HepG2 (cell line): ENCODE measurements around the gene CLEC16A. TPM values are rescaled to one million over a fixed set of nuclear protein-coding genes. Genes with fewer than 3 reads are reported as not detected.

Experiments used
- DR1 ChIP-seq: sonication (generic); formaldehyde crosslinking; IDR thresholded peaks from 2 replicates; pipeline ENCODE4 v1.8.0; 2021; ENCODE audit warnings: mild to moderate bottlenecking, missing genetic modification reagents, inconsistent platforms
- JUND ChIP-seq: sonication (generic); formaldehyde crosslinking; IDR thresholded peaks from 2 replicates; pipeline ENCODE4 v1.8.0; 2022; ENCODE audit warnings: mild to moderate bottlenecking, missing genetic modification reagents
- MLLT10 ChIP-seq: sonication (generic); formaldehyde crosslinking; IDR thresholded peaks from 2 replicates; pipeline ENCODE4 v1.4.0; 2020; ENCODE audit warnings: missing genetic modification reagents
- NONO ChIP-seq, 2 experiments: fragments of 450-650 bp in 1 of 2; sonication (generic) in 1 of 2; formaldehyde crosslinking in 1 of 2; IDR thresholded peaks in 1 of 2; conservative IDR thresholded peaks in 1 of 2; 2 replicates each; pipeline versions ENCODE4 v1.6.1 to v1.8.0; 2017 to 2022; ENCODE audit warnings: mild to moderate bottlenecking in 1 of 2, missing genetic modification reagents in 1 of 2, moderate library complexity in 1 of 2
- POLR2AphosphoS2 ChIP-seq: IDR thresholded peaks from 2 replicates; pipeline ENCODE4 v1.6.1; 2011; ENCODE audit warnings: low read depth, low read length, improper control_type of control experiment
- PRMT3 ChIP-seq: sonication (generic); formaldehyde crosslinking; IDR thresholded peaks from 2 replicates; pipeline ENCODE4 v1.8.1; 2022; ENCODE audit warnings: low read depth, mild to moderate bottlenecking, moderate library complexity, missing genetic modification reagents, borderline replicate concordance
- SAFB2 ChIP-seq: sonication (generic); formaldehyde crosslinking; IDR thresholded peaks from 2 replicates; pipeline ENCODE4 v1.5.1; 2020; ENCODE audit warnings: missing genetic modification reagents, low read depth, mild to moderate bottlenecking, borderline replicate concordance
- ZNF274 ChIP-seq: sonication (generic); formaldehyde crosslinking; IDR thresholded peaks from 2 replicates; pipeline ENCODE4 v1.5.1; 2020; ENCODE audit warnings: mild to moderate bottlenecking, missing genetic modification reagents
- ZNF281 ChIP-seq: sonication (generic); formaldehyde crosslinking; IDR thresholded peaks from 2 replicates; pipeline ENCODE4 v1.4.0; 2020; ENCODE audit warnings: missing genetic modification reagents, borderline replicate concordance
- ZNF75D ChIP-seq: sonication (generic); formaldehyde crosslinking; IDR thresholded peaks from 2 replicates; pipeline ENCODE4 v1.8.1; 2023; ENCODE audit warnings: missing genetic modification reagents, mild to moderate bottlenecking, borderline replicate concordance
- polyA plus RNA-seq, 8 experiments: library from polyadenylated mRNA; depleted of rRNA in 3 of 8; stranded (reverse) in 7 of 8; unstranded in 1 of 8; fragments of >200 nt; fragmentation: Illumina TruSeq in 4 of 8; extraction: Trizol in 4 of 8; gene quantifications; 2 replicates each; pipeline versions ENCODE4 v1.2.1 to v1.2.3, GENCODE V29; 2011 to 2016; ENCODE audit warnings: low read depth in 4 of 8, missing spikeins in 1 of 8, mixed read lengths in 1 of 8; ENCODE audit not compliant: insufficient read depth in 1 of 8
- total RNA-seq, 5 experiments: library from RNA; depleted of rRNA; stranded (reverse); fragments of >200 nt; fragmentation: Illumina TruSeq; extraction: Trizol; gene quantifications; 2 replicates each; pipeline ENCODE4 v1.2.3, GENCODE V29; 2016; ENCODE audit warnings: low read depth in 1 of 5
- TF ChIP-seq, protein P1 (sequence below): sonication (generic); formaldehyde crosslinking; IDR thresholded peaks from 2 replicates; pipeline ENCODE4; 2020; ENCODE audit warnings: missing genetic modification reagents, mild to moderate bottlenecking, borderline replicate concordance
- TF ChIP-seq, protein P2 (sequence below): sonication (generic); formaldehyde crosslinking; IDR thresholded peaks from 2 replicates; pipeline ENCODE4 v1.5.1; 2020; ENCODE audit warnings: mild to moderate bottlenecking, missing genetic modification reagents, moderate library complexity
- TF ChIP-seq, protein P3 (sequence below): sonication (generic); formaldehyde crosslinking; IDR thresholded peaks from 2 replicates; pipeline ENCODE4 v1.4.0; 2020; ENCODE audit warnings: missing genetic modification reagents
- TF ChIP-seq, protein P4 (sequence below): IDR thresholded peaks from 2 replicates; pipeline ENCODE4 v1.6.1; 2012; ENCODE audit warnings: low read depth, low read length, improper control_type of control experiment
- TF ChIP-seq, protein P5 (sequence below): sonication (generic); formaldehyde crosslinking; IDR thresholded peaks from 2 replicates; pipeline ENCODE4 v1.4.0; 2020; ENCODE audit warnings: mild to moderate bottlenecking, missing genetic modification reagents

Gene CLEC16A
- total and polyA plus RNA-seq, 2 of the 13 experiments (the other 11 are each of a cell fraction or from before 2014, with no cell fraction given): 8.5 to 10.3 TPM

DNA sequence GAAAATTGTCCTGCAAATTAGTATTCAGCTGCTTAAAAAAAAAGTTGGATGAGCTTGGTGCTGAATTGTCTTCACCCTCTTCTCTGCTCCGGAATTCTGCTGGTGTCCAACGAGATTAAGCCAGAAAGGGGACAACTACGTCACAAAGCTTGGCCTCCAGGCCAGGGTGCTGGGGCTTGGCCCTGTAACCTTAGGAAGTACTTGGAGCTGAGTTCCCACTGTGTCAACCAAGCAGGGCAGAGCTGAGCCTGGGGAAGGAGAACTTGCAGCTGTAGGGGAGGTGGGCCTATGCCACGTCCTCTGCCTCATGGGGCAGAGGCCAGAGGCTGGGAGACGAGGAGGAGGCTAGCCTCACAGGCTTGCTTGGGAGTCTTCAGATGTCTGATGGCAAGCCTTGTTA is 71.2 kb downstream of the CLEC16A start (continued):
- TF ChIP-seq, protein P1, sequence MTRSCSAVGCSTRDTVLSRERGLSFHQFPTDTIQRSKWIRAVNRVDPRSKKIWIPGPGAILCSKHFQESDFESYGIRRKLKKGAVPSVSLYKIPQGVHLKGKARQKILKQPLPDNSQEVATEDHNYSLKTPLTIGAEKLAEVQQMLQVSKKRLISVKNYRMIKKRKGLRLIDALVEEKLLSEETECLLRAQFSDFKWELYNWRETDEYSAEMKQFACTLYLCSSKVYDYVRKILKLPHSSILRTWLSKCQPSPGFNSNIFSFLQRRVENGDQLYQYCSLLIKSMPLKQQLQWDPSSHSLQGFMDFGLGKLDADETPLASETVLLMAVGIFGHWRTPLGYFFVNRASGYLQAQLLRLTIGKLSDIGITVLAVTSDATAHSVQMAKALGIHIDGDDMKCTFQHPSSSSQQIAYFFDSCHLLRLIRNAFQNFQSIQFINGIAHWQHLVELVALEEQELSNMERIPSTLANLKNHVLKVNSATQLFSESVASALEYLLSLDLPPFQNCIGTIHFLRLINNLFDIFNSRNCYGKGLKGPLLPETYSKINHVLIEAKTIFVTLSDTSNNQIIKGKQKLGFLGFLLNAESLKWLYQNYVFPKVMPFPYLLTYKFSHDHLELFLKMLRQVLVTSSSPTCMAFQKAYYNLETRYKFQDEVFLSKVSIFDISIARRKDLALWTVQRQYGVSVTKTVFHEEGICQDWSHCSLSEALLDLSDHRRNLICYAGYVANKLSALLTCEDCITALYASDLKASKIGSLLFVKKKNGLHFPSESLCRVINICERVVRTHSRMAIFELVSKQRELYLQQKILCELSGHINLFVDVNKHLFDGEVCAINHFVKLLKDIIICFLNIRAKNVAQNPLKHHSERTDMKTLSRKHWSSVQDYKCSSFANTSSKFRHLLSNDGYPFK: no peak
- TF ChIP-seq MLLT10 (CRISPR knock-in tag) (no peak), ZNF281 (no peak), SAFB2 (CRISPR knock-in tag) (no peak), JUND (CRISPR knock-in tag) (no peak), ZNF75D (no peak), POLR2AphosphoS2 (no peak), DR1 (CRISPR knock-in tag) (no peak), NONO (IDR thresholded peaks at IDR 0.05) (no peak), NONO (CRISPR knock-in tag; conservative IDR thresholded peaks at IDR 0.05) (no peak), PRMT3 (CRISPR knock-in tag) (no peak), ZNF274 (peak; percentile 64; the same call in 1 of the 2 replicates)
- TF ChIP-seq, protein P2, sequence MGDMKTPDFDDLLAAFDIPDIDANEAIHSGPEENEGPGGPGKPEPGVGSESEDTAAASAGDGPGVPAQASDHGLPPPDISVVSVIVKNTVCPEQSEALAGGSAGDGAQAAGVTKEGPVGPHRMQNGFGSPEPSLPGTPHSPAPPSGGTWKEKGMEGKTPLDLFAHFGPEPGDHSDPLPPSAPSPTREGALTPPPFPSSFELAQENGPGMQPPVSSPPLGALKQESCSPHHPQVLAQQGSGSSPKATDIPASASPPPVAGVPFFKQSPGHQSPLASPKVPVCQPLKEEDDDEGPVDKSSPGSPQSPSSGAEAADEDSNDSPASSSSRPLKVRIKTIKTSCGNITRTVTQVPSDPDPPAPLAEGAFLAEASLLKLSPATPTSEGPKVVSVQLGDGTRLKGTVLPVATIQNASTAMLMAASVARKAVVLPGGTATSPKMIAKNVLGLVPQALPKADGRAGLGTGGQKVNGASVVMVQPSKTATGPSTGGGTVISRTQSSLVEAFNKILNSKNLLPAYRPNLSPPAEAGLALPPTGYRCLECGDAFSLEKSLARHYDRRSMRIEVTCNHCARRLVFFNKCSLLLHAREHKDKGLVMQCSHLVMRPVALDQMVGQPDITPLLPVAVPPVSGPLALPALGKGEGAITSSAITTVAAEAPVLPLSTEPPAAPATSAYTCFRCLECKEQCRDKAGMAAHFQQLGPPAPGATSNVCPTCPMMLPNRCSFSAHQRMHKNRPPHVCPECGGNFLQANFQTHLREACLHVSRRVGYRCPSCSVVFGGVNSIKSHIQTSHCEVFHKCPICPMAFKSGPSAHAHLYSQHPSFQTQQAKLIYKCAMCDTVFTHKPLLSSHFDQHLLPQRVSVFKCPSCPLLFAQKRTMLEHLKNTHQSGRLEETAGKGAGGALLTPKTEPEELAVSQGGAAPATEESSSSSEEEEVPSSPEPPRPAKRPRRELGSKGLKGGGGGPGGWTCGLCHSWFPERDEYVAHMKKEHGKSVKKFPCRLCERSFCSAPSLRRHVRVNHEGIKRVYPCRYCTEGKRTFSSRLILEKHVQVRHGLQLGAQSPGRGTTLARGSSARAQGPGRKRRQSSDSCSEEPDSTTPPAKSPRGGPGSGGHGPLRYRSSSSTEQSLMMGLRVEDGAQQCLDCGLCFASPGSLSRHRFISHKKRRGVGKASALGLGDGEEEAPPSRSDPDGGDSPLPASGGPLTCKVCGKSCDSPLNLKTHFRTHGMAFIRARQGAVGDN: peak; percentile 31
- TF ChIP-seq, protein P3, sequence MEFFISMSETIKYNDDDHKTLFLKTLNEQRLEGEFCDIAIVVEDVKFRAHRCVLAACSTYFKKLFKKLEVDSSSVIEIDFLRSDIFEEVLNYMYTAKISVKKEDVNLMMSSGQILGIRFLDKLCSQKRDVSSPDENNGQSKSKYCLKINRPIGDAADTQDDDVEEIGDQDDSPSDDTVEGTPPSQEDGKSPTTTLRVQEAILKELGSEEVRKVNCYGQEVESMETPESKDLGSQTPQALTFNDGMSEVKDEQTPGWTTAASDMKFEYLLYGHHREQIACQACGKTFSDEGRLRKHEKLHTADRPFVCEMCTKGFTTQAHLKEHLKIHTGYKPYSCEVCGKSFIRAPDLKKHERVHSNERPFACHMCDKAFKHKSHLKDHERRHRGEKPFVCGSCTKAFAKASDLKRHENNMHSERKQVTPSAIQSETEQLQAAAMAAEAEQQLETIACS (CRISPR knock-in tag): no peak
- TF ChIP-seq, protein P4, sequence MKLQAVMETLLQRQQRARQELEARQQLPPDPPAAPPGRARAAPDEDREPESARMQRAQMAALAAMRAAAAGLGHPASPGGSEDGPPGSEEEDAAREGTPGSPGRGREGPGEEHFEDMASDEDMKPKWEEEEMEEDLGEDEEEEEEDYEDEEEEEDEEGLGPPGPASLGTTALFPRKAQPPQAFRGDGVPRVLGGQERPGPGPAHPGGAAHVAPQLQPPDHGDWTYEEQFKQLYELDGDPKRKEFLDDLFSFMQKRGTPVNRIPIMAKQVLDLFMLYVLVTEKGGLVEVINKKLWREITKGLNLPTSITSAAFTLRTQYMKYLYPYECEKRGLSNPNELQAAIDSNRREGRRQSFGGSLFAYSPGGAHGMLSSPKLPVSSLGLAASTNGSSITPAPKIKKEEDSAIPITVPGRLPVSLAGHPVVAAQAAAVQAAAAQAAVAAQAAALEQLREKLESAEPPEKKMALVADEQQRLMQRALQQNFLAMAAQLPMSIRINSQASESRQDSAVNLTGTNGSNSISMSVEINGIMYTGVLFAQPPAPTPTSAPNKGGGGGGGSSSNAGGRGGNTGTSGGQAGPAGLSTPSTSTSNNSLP: no peak
- TF ChIP-seq, protein P5, sequence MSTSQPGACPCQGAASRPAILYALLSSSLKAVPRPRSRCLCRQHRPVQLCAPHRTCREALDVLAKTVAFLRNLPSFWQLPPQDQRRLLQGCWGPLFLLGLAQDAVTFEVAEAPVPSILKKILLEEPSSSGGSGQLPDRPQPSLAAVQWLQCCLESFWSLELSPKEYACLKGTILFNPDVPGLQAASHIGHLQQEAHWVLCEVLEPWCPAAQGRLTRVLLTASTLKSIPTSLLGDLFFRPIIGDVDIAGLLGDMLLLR (CRISPR knock-in tag): 0 out of 2 replicates have a peak, but pooled peaks have one; percentile 30
